GM18505 (cell line): ENCODE data around the gene TBK1.

Source experiments
- ATAC-seq: cut with Tn5 transposase; IDR thresholded peaks from one replicate; pipeline ENCODE4 v1.9.1; 2021; ENCODE audit not compliant: unreplicated experiment
- POLR2A ChIP-seq: IDR thresholded peaks from 4 replicates; pipeline ENCODE4 v1.6.1; 2011; ENCODE audit warnings: borderline replicate concordance; ENCODE audit not compliant: insufficient read depth, insufficient read length; ENCODE audit errors: extremely low read depth

TBK1 gene

GRCh38 chr12:64451687-64452558 is at the start of gene TBK1:
TBK1 (plus strand) TSS chr12:64452120; CDS start chr12:64455871, 3,751 bp downstream.
- ATAC-seq, result peak; percentile 90
- TF ChIP-seq POLR2A, result peak; percentile 93

- no peak for ATAC-seq
- no peak for TF ChIP-seq POLR2A
These were observed 49.7 kb upstream of the TBK1 start for GRCh38 chr12:64402181-64402580.

GRCh38 chr12:64403707-64404469 is 48.0 kb upstream of the TBK1 start, which contains the start of gene XPOT:
XPOT (plus strand) TSS chr12:64404392; CDS start chr12:64410036, 5,644 bp downstream.
- ATAC-seq, result peak; percentile 98
- TF ChIP-seq POLR2A, result peak; percentile 98

- ATAC-seq, result peak; percentile 28
These were observed 47.3 kb upstream of the TBK1 start for GRCh38 chr12:64404470-64405256.

GRCh38 chr12:64407342-64408223 is 44.3 kb upstream of the TBK1 start:
- ATAC-seq, result no peak
- TF ChIP-seq POLR2A, result no peak

More at GRCh38 chr12:64404470-64405256, 47.3 kb upstream of the TBK1 start:
- peak; percentile 1 for TF ChIP-seq POLR2A

GRCh38 chr12:64411427-64411826 is 40.5 kb upstream of the TBK1 start:
- ATAC-seq, result no peak
- TF ChIP-seq POLR2A, result no peak

GRCh38 chr12:64412459-64412858 is 39.5 kb upstream of the TBK1 start:
- no peak for ATAC-seq
- no peak for TF ChIP-seq POLR2A

- no peak for TF ChIP-seq POLR2A
- ATAC-seq, result no peak
These were observed 38.0 kb upstream of the TBK1 start for GRCh38 chr12:64413884-64414283.

- no peak for ATAC-seq
- TF ChIP-seq POLR2A, result no peak
These were observed 33.7 kb upstream of the TBK1 start for GRCh38 chr12:64418209-64418608.

- no peak for ATAC-seq
- TF ChIP-seq POLR2A, result no peak
These were observed 32.2 kb upstream of the TBK1 start for GRCh38 chr12:64419696-64420095.

- ATAC-seq, result no peak
- TF ChIP-seq POLR2A, result no peak
These were observed 23.9 kb upstream of the TBK1 start for GRCh38 chr12:64427988-64428387.

GRCh38 chr12:64428956-64429355 is 23.0 kb upstream of the TBK1 start:
- no peak for ATAC-seq
- TF ChIP-seq POLR2A, result no peak

- no peak for TF ChIP-seq POLR2A
These were observed 21.0 kb upstream of the TBK1 start for GRCh38 chr12:64430886-64431285.

GRCh38 chr12:64431791-64432190 is 20.1 kb upstream of the TBK1 start:
- TF ChIP-seq POLR2A, result no peak
- no peak for ATAC-seq

More at GRCh38 chr12:64430886-64431285, 21.0 kb upstream of the TBK1 start:
- no peak for ATAC-seq
